HG02938 (cell line): ENCODE results near the gene MYH10.

ENCODE experiments used
- ATAC-seq: cut with Tn5 transposase; IDR thresholded peaks from one replicate; pipeline ENCODE4 v1.9.1; 2021; ENCODE audit warnings: mild to moderate bottlenecking, moderate library complexity; ENCODE audit not compliant: unreplicated experiment

The MYH10 gene

GRCh38 chr17:8476741-8477140 is 153.8 kb downstream of the MYH10 start:
- no peak for ATAC-seq

DNA sequence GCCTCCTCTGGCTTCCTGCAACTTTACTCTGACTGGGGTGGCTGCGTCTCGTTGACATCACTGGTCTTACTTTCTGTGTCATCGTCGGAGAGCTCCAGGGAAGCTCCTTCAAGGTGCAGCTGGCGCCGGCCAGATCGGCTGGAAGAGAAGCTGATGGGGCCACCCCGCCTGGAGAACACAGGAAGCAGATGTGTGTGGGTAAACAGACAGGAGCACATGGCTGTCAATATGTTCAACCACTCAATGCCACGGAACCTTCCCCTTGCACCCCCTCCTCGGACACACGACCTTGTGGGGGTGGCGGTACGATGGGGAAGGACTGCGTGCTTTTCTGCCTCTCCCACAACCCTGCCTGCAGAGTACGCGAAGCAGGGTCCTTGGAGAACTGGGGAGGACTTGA is 154.7 kb downstream of the MYH10 start:
- ATAC-seq: no peak

DNA sequence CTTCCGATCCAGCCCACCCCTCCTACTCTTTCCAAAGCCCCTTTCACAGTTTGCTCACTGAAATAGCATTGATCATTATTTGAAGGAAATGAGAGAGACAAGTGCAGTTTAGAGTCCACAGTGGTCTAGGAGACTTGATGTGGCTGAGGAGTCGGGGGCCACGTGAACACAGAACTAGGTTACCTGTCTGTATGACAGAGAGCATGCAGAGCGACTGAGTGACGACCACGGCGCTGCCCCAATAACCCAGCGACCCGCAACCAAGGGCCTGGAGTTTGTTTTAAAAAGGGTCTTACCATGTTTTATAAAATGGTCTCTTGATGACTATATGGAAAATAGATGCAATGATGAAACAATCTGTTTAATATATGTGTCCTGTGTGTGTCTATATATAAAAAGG is 155.3 kb downstream of the MYH10 start:
- ATAC-seq: no peak

DNA sequence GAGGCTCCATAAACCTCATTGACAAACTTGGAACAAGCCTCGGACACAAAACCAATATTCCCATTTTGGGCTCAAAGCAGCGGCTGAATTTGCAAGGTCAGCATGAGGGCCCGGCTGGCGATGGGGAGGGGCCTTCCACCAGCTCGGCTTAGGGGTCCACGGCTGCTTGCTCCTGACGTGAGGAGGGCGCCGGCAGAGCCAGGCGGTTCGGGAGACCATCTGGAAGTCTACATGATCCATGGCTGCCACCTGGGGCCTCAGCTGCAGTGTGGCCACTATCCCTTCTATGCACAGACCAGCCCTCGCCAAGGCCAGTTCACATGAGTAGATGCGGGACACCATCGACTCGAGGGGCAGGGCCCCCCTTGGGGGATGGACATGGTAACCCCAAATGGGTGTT is 155.7 kb downstream of the MYH10 start:
- ATAC-seq: no peak

DNA sequence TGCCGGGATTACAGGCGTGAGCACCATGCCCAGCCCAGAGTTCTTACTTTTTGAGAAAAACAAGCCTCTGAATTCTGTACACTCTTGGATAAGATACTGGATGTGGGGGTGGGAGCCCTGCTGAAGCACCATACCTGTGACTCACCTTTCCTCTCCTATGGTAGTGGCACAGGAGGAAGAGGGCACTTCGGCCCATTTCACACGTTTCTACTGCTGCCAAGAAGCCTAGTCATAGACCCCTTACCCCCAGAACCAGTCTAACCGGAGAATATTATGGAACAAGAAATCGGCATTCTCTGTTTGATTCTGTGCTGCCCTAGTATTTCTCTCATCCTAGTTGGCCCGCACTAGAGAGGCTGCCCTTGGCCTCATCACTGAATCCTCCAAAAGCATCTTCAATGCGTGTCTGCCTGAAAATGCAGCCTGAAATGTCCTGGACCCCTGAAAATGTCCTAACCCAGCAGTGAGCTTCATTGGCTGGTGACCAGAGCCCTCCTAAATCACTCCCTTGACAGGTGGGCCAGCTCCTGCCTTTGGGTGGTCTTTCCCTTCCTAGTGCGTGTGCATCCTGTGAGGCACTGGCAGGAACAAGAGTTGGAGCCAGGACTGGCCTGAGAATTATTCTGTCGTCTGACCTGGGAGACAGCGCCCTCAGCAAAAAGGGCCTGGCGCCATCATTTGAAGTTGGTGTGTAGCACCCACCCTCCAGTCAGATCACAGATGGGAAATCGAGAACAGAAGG is 156.9 kb downstream of the MYH10 start:
- no peak for ATAC-seq

DNA sequence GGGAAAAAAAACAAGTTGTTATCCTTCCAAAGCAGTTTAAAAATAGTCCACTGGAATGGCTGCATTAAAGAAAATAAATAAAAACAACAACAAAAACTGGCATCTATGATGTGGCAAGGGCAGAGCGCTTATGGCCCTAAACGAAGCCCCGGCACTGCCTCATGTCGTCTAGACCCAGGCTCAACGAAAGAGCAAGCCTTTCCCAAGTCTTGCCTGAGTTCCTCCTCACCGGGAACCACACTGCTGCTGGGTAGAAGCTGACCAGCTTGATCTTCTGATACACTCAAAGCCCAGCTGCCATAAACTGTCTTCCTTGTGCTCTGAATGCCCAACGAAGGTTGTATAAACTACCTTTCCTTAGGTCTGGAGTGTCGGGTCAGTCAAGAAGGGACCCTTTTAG is 157.9 kb downstream of the MYH10 start:
- ATAC-seq: no peak

DNA sequence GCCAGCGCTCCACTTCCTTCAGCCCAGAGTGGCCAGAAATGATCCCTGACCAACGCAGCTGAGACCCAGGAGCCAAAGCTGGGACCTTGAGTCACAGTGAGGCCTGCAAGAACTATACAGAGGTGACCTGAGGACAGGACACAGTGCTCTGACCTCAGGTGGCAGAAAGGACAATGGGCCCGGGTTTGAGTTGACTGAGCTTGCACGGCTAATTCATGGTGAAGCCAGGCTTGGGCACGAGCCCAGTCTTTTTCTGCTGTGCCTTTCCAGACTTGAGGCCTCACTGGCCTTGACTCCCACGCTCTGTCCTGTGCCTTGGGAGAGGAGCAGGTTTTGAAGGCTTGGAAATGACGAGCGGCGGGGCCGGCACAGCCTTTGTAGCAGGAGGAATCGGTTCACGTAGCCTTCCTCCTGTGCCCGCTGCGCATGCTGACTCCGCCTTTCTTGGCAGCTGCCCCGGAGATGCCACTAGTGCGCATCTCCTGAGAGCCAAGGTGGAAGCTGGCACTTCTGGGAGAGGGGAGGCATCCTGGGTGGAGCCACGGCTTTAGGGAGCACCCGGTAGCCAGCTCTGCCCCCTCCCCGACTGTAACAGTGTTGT is 160.0 kb downstream of the MYH10 start:
- ATAC-seq: no peak

DNA sequence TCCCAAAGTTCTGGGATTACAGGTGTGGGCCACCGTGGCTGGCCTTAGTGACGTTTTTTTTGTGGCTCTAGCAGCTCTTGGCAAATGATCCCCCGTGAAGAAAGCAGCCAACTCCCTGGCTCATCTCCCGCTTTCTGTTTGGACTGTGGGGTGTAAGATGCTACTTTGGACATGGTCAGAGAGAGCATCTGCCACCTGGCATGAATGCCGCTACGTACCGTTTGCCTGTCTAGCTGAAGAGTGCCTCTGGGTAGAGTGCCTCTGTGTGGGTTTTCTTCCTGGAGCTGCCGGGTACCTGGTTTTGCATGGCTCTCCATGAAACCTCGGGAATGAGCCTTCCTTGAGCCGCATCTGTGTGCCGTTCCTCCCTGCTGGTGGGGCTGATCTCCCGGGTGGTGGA is 160.6 kb downstream of the MYH10 start:
- ATAC-seq: no peak

GRCh38 chr17:8468980-8469379 is 161.5 kb downstream of the MYH10 start:
- ATAC-seq: no peak

GRCh38 chr17:8468127-8468526 is 162.4 kb downstream of the MYH10 start:
- ATAC-seq: no peak

- ATAC-seq: no peak
These were observed 163.0 kb downstream of the MYH10 start for GRCh38 chr17:8467527-8467926.

DNA sequence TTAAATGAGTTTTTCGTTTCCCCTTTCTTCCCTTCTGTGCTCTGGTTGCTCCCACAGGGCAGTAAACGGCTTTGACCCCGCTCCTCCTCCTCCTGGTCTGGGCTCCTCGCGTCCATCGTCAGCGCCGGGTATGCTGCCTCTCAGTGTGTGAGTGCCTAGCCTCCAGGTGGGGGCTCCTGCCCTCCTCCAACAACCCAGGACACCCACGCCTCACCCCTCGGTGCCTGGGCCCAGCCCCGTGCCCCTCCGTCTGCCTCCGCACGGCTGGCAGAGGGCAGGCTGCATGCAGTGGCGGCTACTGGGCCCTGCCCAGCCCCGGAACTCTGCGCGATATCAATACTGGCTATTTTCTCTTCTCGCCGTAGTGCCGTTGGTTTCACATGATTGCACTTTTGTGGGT is 163.7 kb downstream of the MYH10 start:
- ATAC-seq: no peak

DNA sequence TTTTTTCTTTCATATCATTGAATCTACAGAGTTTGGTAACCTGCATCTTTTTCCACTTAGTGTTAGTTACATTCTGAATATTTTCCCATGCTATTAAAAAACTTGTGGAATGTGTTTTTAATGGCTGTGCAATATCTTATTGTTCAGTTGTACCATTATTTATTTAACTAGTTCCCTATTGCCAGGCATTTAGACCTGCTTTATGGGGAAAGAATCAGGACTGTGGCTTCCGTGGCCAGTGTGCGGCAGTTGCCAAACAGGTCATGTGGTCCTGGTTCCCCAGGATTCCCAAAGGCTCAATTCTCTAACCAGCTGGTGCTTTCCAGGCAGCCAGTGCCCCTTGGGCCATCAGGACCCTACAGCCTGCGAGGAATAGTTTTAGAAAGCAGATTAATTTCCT is 164.1 kb downstream of the MYH10 start:
- no peak for ATAC-seq

- no peak for ATAC-seq
These were observed 164.8 kb downstream of the MYH10 start for GRCh38 chr17:8465759-8466158.

DNA sequence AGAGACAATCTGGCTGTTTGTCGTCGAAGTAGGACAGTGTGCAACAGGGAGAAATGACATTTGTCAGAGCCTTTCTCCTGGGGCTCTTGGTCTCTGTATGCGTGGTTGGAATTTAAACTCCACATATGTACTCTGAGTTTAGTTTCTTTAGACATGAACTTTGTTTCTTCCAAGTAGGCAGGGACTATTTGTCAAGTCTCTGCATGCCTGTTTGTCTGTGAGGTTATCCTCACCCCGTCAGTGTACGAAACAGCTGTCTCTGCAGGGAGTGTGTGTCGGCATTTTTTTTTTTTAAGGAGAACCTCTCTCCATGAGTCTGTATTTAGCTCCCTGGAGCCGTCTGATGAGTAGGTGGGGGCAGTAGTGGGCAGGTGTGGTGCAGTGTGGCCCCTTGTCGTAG is 165.2 kb downstream of the MYH10 start:
- ATAC-seq: no peak

- ATAC-seq: no peak
These were observed 165.6 kb downstream of the MYH10 start for GRCh38 chr17:8464941-8465340.

GRCh38 chr17:8463099-8463498 is 167.4 kb downstream of the MYH10 start:
- no peak for ATAC-seq

DNA sequence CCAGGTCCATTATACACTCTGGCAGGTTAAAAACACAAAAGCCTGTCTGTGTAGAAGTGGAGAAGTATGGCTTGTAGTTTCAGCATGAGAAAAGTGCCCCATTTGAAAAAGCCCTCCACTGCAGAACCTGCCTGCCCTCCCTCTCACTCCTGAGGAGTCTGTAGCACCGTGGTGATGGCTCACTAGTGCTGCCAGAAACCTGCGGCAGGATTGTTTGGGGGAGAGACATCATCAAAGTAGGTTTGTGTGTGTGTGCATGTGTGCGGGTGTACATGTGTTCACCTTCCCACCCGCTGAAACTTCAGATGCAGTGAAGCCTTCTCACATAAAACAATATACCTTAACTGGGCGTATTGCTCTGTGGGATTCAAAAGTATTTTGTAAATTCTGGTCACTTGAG is 168.0 kb downstream of the MYH10 start:
- no peak for ATAC-seq

DNA sequence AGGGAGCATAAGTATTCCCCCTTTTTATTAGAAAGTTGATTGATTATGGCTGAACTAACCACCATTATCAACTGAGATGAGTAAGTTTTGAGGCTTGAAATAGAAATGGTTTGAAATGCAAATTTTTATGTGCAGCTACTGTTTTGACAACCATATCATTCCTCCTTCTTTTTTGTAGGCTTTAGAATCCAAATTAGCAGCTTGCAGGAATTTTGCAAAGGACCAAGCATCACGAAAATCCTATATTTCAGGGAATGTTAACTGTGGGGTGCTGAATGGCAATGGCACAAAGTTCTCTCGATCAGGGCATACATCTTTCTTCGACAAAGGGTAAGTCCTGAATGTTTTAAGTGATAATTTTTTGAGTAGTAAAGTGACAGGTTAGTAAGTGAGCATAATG is 170.7 kb downstream of the MYH10 start:
- no peak for ATAC-seq

- ATAC-seq: no peak
These were observed 171.4 kb downstream of the MYH10 start for GRCh38 chr17:8459107-8459506.

GRCh38 chr17:8458128-8458527 is 172.4 kb downstream of the MYH10 start:
- ATAC-seq: no peak

GRCh38 chr17:8455665-8456209 is 174.8 kb downstream of the MYH10 start:
- no peak for ATAC-seq

- no peak for ATAC-seq
These were observed 177.2 kb downstream of the MYH10 start for GRCh38 chr17:8453326-8453725.
